Measurements from ENCODE around the gene FTSJ1.

Gene FTSJ1

GRCh38 chrX:48480583-48480982, 4.6 kb downstream of the FTSJ1 start:
- TF ChIP-seq CTCF (IDR thresholded peaks at IDR 0.05; ENCODE audit: insufficient read depth, low read length, poor library complexity, severe bottlenecking) = no peak
- TF ChIP-seq EZH2phosphoT487 (conservative IDR thresholded peaks at IDR 0.05; ENCODE audit: low read length) = no peak
- H3K36me3 ChIP-seq (ENCODE audit: low read length) = no peaks in the 10 kb centered on the region

GRCh38 chrX:48482526-48482925, 6.5 kb downstream of the FTSJ1 start:
- no peaks in the 10 kb centered on the region for H3F3A ChIP-seq (ENCODE audit: insufficient read depth)
- H3K27ac ChIP-seq (ENCODE audit: low read depth, low read length) = no peak overlapping the region
- H3K9ac ChIP-seq (ENCODE audit: low read length) = no peak overlapping the region
- H3K36me3 ChIP-seq (ENCODE audit: low read length) = no peaks in the 10 kb centered on the region
- no peaks in the 10 kb centered on the region for H4K20me1 ChIP-seq (ENCODE audit: low read depth, low read length)
- TF ChIP-seq CTCF (IDR thresholded peaks at IDR 0.05; ENCODE audit: insufficient read depth, low read length, poor library complexity, severe bottlenecking) (no peak), EZH2phosphoT487 (conservative IDR thresholded peaks at IDR 0.05; ENCODE audit: low read length) (no peak)
- H2AFZ ChIP-seq (ENCODE audit: low read depth, low read length, severe bottlenecking) = no peak overlapping the region
- H3K4me3 ChIP-seq (ENCODE audit: insufficient read depth, low read length, poor library complexity, severe bottlenecking) = no peak overlapping the region
- H3K4me2 ChIP-seq (ENCODE audit: low read depth, low read length, poor library complexity, severe bottlenecking) = no peak overlapping the region
- no peaks in the 10 kb centered on the region for H3K9me2 ChIP-seq (replicated peaks; ENCODE audit: insufficient read depth, low read length)
- peaks cover 9% of the 10 kb centered on the region for H3K79me2 ChIP-seq (ENCODE audit: insufficient read depth, low read length)
- H3K9me3 ChIP-seq (ENCODE audit: insufficient read depth, low read length) = no peaks in the 10 kb centered on the region
- H3K27me3 ChIP-seq (ENCODE audit: low read length) = no peaks in the 10 kb centered on the region

More at GRCh38 chrX:48480583-48480982, 4.6 kb downstream of the FTSJ1 start:
- no peaks in the 10 kb centered on the region for H3F3A ChIP-seq (ENCODE audit: insufficient read depth)
- no peak overlapping the region for H3K27ac ChIP-seq (ENCODE audit: low read depth, low read length)
- H3K9ac ChIP-seq (ENCODE audit: low read length) = no peak overlapping the region
- H3K9me3 ChIP-seq (ENCODE audit: insufficient read depth, low read length) = no peaks in the 10 kb centered on the region
- no peaks in the 10 kb centered on the region for H3K27me3 ChIP-seq (ENCODE audit: low read length)
- H2AFZ ChIP-seq (ENCODE audit: low read depth, low read length, severe bottlenecking) = no peak overlapping the region
- H4K20me1 ChIP-seq (ENCODE audit: low read depth, low read length) = no peaks in the 10 kb centered on the region
- H3K79me2 ChIP-seq (ENCODE audit: insufficient read depth, low read length) = peaks cover 28% of the 10 kb centered on the region
- H3K9me2 ChIP-seq (replicated peaks; ENCODE audit: insufficient read depth, low read length) = no peaks in the 10 kb centered on the region
- no peak overlapping the region for H3K4me2 ChIP-seq (ENCODE audit: low read depth, low read length, poor library complexity, severe bottlenecking)
- H3K4me3 ChIP-seq (ENCODE audit: insufficient read depth, low read length, poor library complexity, severe bottlenecking) = no peak overlapping the region

- no peaks in the 10 kb centered on the region for H3F3A ChIP-seq (ENCODE audit: insufficient read depth)
- H3K9me2 ChIP-seq (replicated peaks; ENCODE audit: insufficient read depth, low read length) = no peaks in the 10 kb centered on the region
- no peak overlapping the region for H3K9ac ChIP-seq (ENCODE audit: low read length)
- no peak overlapping the region for H3K27ac ChIP-seq (ENCODE audit: low read depth, low read length)
- no peak overlapping the region for H2AFZ ChIP-seq (ENCODE audit: low read depth, low read length, severe bottlenecking)
- no peaks in the 10 kb centered on the region for H3K36me3 ChIP-seq (ENCODE audit: low read length)
- no peak overlapping the region for H3K4me3 ChIP-seq (ENCODE audit: insufficient read depth, low read length, poor library complexity, severe bottlenecking)
- H3K9me3 ChIP-seq (ENCODE audit: insufficient read depth, low read length) = no peaks in the 10 kb centered on the region
- H4K20me1 ChIP-seq (ENCODE audit: low read depth, low read length) = no peaks in the 10 kb centered on the region
- no peak overlapping the region for H3K4me2 ChIP-seq (ENCODE audit: low read depth, low read length, poor library complexity, severe bottlenecking)
- H3K79me2 ChIP-seq (ENCODE audit: insufficient read depth, low read length) = no peaks in the 10 kb centered on the region
- TF ChIP-seq EZH2phosphoT487 (conservative IDR thresholded peaks at IDR 0.05; ENCODE audit: low read length) (no peak), CTCF (IDR thresholded peaks at IDR 0.05; ENCODE audit: insufficient read depth, low read length, poor library complexity, severe bottlenecking) (no peak)
- H3K27me3 ChIP-seq (ENCODE audit: low read length) = no peaks in the 10 kb centered on the region
Measured at GRCh38 chrX:48487362-48487798, 11.4 kb downstream of the FTSJ1 start.

Measured in SU-DHL-6 (cell line).